GM03348 (cell line): Measurements from ENCODE around the gene SREBF1.

Source experiments
- DNase-seq: peaks from one replicate; pipeline ENCODE4 v3.0.0; 2012; ENCODE audit warnings: low spot score

Gene SREBF1

GRCh38 chr17:17836818-17837379 is at the start of gene SREBF1:
Gene SREBF1, minus strand, starts transcription at chr17:17836986. Its CDS starts 169 bp downstream, at chr17:17836817.
- DNase-seq: peak; percentile 87

- no peak for DNase-seq
Observed at GRCh38 chr17:17886226-17886625, 49.4 kb upstream of the SREBF1 start.

GRCh38 chr17:17884391-17885357 is 47.9 kb upstream of the SREBF1 start:
- DNase-seq: no peak

- no peak for DNase-seq
Observed at GRCh38 chr17:17883801-17884200, 47.0 kb upstream of the SREBF1 start.

- no peak for DNase-seq
Observed at GRCh38 chr17:17882082-17882581, 45.3 kb upstream of the SREBF1 start.

GRCh38 chr17:17880577-17881196 is 43.9 kb upstream of the SREBF1 start:
- no peak for DNase-seq

DNA sequence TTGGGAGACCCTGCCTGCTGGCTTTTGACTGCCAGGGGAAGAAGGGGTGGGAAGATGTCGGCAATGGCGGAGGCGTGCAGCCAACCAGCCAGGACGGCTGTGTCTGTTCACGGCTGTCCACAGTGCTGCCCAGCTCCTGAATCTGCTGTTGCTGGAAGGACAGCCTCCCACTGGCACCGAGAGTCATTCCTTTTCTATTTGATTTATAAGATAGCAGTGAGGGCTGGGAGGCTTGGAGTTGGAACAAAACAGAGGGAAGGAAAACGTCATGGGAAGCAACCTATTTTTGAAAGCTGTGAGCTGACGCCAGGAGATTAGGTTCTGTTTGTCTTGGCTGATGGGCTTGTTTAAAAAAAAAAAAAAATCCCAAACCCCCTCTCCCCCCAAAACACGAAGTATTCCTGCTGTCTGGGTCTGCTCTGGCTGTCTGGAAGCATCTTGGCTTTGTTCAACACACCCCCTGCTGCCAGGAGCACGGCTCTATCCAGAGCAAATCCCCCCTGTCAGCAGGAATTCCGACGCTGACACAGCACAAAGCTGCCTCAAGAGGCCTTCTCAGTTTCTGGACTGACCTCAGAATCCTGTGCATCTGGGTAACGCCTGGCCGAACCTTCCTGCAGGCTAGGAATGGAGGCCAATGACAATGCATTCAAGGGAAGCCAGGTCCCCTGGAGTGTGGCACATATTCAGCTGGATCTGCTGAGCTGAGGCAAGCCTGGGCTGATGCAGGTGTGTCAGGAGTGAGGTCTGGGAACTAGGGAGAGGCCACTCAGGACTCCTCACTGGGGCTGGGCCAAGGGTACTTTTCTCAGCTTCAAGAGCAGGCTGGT is 41.0 kb upstream of the SREBF1 start:
- peak; percentile 62 for DNase-seq

DNA sequence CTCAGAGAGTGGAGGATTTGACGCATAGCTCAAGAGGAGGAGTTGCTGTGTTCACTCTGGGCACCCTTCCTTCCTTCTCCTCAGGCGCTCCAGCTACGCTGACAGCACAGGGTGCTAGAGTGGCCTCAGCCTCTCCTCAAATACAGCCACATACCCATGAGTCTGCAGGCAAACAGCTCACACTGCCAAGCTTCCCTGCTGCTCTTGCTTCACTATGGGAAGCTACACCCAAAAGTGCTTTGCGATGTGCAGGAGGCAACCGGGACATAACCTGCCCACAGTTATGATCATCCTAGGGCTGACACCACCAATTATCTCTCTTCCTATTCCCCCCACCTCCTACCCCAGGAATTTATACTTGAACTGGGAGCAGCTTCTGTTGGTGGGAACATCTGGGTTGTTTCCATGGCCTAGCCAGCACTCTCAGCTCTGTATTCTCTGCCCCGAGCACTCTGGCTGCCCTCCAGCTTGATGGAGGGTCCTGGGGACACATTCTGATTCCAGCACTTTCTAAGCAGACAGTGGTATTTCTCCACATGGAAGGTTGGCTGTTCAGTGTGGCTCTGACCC is 40.3 kb upstream of the SREBF1 start:
- peak; percentile 27 for DNase-seq

- peak; percentile 41 for DNase-seq
Observed at GRCh38 chr17:17874478-17874877, 37.7 kb upstream of the SREBF1 start.

- no peak for DNase-seq
Observed at GRCh38 chr17:17873450-17873991, 36.7 kb upstream of the SREBF1 start.

DNA sequence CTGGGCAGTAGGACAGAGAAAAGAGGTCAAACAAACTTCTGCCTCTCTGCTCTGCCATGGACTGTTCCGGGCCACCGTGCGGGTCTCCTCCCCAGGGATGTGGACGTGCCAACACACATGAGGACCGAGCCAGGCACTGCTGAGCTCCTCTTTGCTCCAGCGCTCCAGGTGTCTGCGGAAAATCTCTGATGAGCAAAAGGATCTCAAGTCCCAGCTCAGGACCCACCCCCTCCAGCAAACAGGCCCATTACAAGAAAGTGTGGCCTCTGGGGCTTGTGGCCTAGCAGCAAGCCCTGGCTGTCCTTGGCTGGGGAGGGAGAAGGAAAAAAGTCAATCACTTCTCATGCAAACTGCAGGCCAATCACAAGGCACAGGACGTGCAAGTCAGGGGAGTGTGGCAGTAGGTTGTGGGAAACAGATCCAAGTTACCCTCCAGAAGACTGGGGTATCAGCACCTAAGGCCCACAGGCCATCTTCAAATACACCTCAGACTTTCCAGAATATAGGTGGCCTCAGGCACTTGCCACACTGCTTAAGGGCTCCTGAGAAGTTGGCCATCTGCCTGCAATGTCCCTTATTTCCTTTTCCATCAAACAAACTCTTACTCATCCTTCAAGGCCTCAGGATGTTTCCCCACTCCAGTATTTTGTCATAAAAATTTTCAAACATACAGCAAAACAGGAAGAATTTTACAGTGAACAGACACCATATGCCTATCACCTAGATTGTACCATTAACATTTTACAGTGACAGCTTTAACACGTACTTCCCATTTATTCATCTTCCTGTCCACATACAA is 36.0 kb upstream of the SREBF1 start:
- no peak for DNase-seq

DNA sequence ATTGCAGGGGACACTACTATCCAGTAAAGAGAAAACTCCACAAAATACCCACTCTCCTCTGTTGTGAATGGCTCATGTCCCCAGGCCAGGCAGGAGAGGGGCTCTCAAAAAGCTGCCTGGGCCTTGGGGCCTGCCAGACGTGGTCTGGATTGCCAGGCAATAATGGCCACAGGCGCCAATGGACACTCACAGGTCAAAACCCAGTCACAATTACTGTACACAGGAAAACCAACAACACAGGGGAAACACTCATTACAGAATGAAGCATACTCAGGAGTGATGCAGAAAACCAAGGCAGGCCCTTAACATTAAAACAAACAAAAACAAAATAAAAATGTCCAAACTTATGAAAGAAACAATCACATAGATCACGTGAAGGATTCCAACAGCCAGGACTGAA is 35.1 kb upstream of the SREBF1 start:
- DNase-seq: no peak

DNA sequence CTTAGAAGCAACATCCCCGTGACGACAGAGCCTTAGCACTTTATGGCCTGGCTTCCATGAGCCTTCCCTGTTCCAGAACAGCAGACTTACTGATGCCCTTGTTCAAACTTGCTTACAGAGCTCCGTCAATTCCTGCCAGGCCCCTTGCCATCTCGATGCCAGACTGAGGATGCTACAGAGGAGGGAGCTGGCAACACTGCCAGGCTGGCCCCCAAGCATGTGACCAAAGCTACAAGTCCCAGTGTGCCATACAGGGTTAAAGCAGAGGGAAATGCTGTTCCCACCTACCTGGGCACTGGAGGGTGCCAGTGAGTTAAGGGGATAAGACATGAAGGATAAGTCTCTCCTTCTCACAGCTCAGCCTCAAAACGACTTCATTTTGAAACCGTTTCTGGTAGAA is 33.5 kb upstream of the SREBF1 start:
- no peak for DNase-seq

DNA sequence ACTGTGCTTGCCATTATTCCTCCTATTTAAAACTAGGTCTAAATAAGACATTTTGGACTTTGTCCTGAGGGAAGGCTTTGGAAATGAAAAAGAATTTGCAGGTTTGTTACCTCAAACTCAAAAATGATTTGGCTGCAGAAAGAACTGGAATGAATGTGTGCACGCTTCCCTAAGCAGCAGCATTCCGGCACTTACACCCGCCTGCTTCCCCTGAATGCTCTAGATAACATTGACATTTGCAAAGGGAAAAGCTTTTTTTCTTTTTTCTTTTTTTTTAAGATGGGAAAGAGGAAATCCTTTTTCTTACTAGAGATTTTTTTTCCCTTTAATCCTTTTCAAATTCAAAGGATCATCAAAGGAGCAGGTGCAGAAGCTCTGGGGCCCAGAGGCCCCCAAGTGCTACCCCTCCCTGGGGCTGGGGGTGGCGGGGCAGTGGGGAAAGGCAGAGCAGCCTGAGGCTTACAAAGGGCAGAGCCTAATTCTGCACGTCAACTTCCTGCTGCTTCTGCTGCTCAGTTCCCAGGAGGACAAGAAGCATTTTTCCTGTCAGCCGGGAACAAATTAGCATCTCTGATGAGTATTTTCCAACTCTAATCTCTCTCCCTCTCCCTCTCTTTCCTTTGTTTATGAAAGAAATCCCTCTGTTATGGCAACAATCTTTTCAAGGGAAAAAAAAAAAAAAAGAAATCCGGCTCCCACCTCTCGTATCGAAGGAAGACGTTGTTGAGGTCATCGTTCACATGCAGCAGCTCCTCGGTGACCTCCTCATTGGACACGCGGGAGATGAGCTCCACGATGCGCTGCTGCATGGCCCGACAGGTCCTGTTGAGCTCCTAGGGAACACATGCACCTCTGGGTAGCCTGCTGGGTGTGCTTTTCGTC is 32.1 kb upstream of the SREBF1 start:
- no peak for DNase-seq

DNA sequence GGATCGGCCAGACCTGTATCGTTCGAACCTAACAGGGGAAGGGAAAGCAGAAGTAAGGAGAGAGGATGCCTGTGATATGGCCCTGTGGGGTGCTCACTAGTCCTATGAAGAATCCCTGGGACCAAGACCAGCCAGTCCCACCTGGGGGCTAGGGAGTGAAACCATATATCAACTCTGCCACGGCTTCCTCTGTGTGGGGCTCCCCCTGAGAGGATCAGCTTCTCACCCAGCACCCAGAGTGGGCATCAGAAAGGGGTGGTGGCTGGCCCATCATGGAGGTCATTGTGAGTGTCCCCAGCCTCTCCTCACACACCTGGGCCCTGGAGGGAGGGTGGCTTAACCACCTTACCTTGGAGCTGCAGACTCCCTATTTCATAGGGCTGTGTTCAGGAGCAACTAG is 30.1 kb upstream of the SREBF1 start:
- DNase-seq: no peak

GRCh38 chr17:17866425-17866824 is 29.6 kb upstream of the SREBF1 start:
- no peak for DNase-seq

DNA sequence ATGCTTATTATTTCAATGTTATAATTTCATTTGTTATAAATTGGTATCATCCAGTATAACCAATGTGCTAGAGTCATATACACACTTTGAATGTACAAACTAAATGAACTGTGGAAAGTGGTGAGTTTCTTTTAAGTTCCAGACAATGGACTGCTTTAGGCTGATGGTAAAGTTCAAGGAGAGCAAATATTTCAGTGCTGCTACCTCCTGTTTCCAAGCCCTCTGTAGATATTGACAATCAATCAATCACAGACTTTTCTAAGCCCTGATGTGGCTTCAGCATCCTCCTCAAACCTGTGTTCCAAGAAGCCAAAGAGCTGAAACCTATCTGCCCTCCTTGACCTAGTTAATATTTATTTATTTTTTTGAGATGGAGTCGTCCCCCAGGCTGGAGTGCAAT is 28.2 kb upstream of the SREBF1 start:
- no peak for DNase-seq

GRCh38 chr17:17860766-17861107 is 24.0 kb upstream of the SREBF1 start:
- no peak for DNase-seq
